GDM1 (cell line): Measurements from ENCODE around the gene ANKRD53.
A peak's percentile ranks its signal among the peaks of the same experiment; 100 is the strongest.

Source experiments
- DNase-seq: peaks from one replicate; lab custom pipeline; 2025; lab: John Stamatoyannopoulos, UW

Gene ANKRD53

GRCh38 chr2:70944111-70944690, 34.2 kb upstream of the ANKRD53 start:
- no peak for DNase-seq

GRCh38 chr2:70946832-70947442, 31.5 kb upstream of the ANKRD53 start:
- peak; percentile 7 for DNase-seq

- no peak for DNase-seq
Measured at GRCh38 chr2:70947556-70948184, 30.8 kb upstream of the ANKRD53 start.

DNA sequence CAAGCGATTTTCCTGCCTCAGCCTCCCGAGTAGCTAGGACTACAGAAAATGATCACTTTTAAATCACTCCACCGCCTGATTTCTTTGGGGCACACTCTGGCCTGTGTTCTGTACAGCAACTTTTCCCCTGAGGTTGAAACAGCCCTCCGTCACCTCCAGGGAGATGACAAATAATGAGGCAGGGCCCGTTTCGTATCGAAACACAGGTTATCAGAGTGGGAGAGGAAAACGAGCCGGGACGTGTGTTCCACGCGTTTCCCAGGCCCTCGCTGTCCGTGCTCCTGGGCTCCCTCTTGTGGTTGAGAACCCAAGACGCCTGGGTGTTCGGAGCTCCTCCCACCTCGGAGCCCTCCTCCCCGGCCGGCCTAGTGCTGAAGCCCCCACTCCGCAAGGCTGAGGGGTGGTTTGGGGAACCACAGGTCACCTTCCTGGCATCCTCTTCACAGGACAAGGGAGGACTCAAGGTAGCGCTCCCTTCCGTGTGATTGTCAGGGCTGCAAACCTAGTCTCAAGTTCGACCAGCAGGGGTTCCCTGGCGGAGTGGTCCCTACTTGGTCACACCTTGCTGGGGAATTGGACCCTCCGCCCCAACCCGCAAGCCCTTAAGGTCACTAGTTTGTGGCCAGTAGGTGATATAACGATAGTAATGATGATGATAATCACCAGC, 30.0 kb upstream of the ANKRD53 start:
- DNase-seq = peak; percentile 50

- no peak for DNase-seq
Measured at GRCh38 chr2:70949086-70949485, 29.3 kb upstream of the ANKRD53 start.

GRCh38 chr2:70954886-70955285, 23.5 kb upstream of the ANKRD53 start:
- no peak for DNase-seq

GRCh38 chr2:70956141-70956540, 22.3 kb upstream of the ANKRD53 start:
- no peak for DNase-seq

GRCh38 chr2:70957798-70958197, 20.6 kb upstream of the ANKRD53 start:
- DNase-seq = no peak

DNA sequence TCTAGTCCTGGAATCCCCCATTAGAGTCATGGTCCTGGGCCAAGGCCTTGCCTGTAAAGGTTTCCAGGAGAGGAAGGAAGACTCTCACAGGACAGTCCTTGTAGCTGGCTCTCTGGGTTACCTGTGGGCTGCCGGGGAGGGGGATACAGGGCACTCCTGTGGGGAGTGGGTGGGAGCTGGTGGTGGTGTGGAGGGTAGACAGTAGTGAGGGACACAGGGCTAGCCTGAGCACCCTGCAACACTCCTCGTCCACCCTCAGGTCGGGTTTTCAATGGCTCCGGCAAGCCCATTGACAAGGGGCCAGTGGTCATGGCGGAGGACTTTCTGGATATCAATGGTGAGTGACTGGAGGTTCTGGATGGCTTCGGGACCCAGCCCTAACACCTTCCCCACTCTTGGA, 19.7 kb upstream of the ANKRD53 start:
- no peak for DNase-seq

- DNase-seq = no peak
Measured at GRCh38 chr2:70959271-70959761, 19.1 kb upstream of the ANKRD53 start.

GRCh38 chr2:70959851-70960832, 18.3 kb upstream of the ANKRD53 start:
- no peak for DNase-seq

- no peak for DNase-seq
Measured at GRCh38 chr2:70960833-70961647, 17.4 kb upstream of the ANKRD53 start.

GRCh38 chr2:70961648-70961994, 16.8 kb upstream of the ANKRD53 start:
- no peak for DNase-seq

GRCh38 chr2:70962211-70962884, 16.1 kb upstream of the ANKRD53 start:
- no peak for DNase-seq

DNA sequence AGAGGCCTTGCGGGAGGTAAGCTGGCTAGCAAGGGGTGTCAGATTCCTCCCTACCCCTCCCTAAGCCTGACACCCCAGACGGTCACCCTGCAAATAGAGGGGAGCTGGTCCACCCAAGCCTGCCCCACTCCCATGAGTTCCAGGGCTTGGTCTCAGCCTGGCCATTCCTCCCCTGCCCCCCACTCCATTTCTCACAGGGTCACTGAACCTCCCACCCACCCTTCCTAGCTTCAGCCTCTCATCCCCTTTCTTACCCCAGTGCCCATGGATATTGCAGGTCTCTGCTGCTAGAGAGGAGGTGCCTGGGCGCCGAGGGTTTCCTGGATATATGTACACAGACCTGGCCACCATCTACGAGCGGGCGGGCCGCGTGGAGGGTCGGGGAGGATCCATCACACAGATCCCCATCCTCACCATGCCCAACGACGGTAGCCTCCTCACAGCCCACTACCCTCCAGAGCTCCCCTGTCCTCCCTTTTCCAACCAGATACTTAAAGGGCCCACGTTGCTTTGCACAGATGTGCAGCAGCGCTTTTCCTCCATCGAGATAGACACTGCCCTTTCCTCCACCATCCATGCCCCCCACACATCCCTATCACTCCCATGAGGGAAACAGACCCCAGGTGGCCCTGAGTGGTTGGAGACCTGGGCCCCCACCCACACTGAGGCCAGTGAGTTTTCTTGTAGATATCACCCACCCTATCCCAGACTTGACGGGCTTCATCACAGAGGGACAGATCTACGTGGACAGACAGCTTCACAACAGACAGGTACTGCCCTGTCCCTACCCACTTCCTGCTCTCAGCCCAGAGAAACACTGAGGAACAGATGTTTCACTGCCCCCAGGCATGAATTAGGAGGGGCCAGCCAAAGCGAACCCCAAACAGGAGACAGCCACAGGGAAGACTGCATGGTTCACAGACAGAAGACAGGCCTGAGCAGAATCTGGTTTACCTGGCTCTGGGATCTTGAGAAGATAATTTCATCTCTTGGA, 15.2 kb upstream of the ANKRD53 start:
- no peak for DNase-seq

- DNase-seq = no peak
Measured at GRCh38 chr2:70964133-70964532, 14.3 kb upstream of the ANKRD53 start.

GRCh38 chr2:70964596-70965386, 13.6 kb upstream of the ANKRD53 start:
- DNase-seq = peak; percentile 62

- no peak for DNase-seq
Measured at GRCh38 chr2:70965506-70965905, 12.9 kb upstream of the ANKRD53 start.
